ENCODE data around the gene NAGA.
"Not testable (repeated sequence)": the region's sequence is repeated elsewhere in the genome, so short reads cannot be mapped to it uniquely, and the experiment has no call there.

Gene NAGA

GRCh38 chr22:42074846-42075676 lies 4.4 kb upstream of the NAGA start:
- DNase-seq (ENCODE audit: low read depth, low spot score) = no peak

GRCh38 chr22:42074132-42074811 lies 3.7 kb upstream of the NAGA start, which contains the start of gene PHETA2:
PHETA2 (plus strand) TSS chr22:42074248; CDS start chr22:42077294, 3,046 bp downstream.
- DNase-seq (ENCODE audit: low read depth, low spot score) = peak; percentile 19

- DNase-seq (ENCODE audit: low read depth, low spot score) = no peak
Observed at GRCh38 chr22:42073621-42074041, 3.0 kb upstream of the NAGA start.

GRCh38 chr22:42072606-42073330 lies 2.2 kb upstream of the NAGA start:
- no peak for DNase-seq (ENCODE audit: low read depth, low spot score)

- DNase-seq (ENCODE audit: low read depth, low spot score) = not testable (repeated sequence)
Observed at GRCh38 chr22:42071508-42071907, 896 bp upstream of the NAGA start.

- no peak for DNase-seq (ENCODE audit: low read depth, low spot score)
Observed at GRCh38 chr22:42069801-42070516, 653 bp downstream of the NAGA start.

GRCh38 chr22:42068291-42068690 lies 2.3 kb downstream of the NAGA start:
- no peak for DNase-seq (ENCODE audit: low read depth, low spot score)

- no peak for DNase-seq (ENCODE audit: low read depth, low spot score)
Observed at GRCh38 chr22:42067671-42068251, 2.9 kb downstream of the NAGA start.

GRCh38 chr22:42066937-42067336 lies 3.7 kb downstream of the NAGA start:
- DNase-seq (ENCODE audit: low read depth, low spot score) = no peak

- DNase-seq (ENCODE audit: low read depth, low spot score) = no peak
Observed at GRCh38 chr22:42066126-42066761, 4.4 kb downstream of the NAGA start.

GRCh38 chr22:42065438-42066125 lies 5.0 kb downstream of the NAGA start:
- DNase-seq (ENCODE audit: low read depth, low spot score) = no peak

GRCh38 chr22:42064629-42065028 lies 6.0 kb downstream of the NAGA start:
- DNase-seq (ENCODE audit: low read depth, low spot score) = no peak

GRCh38 chr22:42062506-42063170 lies 8.0 kb downstream of the NAGA start:
- no peak for DNase-seq (ENCODE audit: low read depth, low spot score)

- DNase-seq (ENCODE audit: low read depth, low spot score) = no peak
Observed at GRCh38 chr22:42061041-42061440, 9.6 kb downstream of the NAGA start.

- no peak for DNase-seq (ENCODE audit: low read depth, low spot score)
Observed at GRCh38 chr22:42060489-42060888, 10.1 kb downstream of the NAGA start.

GRCh38 chr22:42056757-42057511 lies 13.7 kb downstream of the NAGA start:
- no peak for DNase-seq (ENCODE audit: low read depth, low spot score)

- no peak for DNase-seq (ENCODE audit: low read depth, low spot score)
Observed at GRCh38 chr22:42052765-42053164, 17.8 kb downstream of the NAGA start.

GRCh38 chr22:42050641-42051180 lies 19.9 kb downstream of the NAGA start:
- no peak for DNase-seq (ENCODE audit: low read depth, low spot score)

- no peak for DNase-seq (ENCODE audit: low read depth, low spot score)
Observed at GRCh38 chr22:42041784-42042183, 28.8 kb downstream of the NAGA start.

Measured in activated naive CD8-positive, alpha-beta T cell treated with anti-CD3 and anti-CD28 coated beads, Interleukin-2, amount 50 U/mL, for 16 hours (primary cell).